Mesendoderm (in vitro differentiated cells): ENCODE results near the gene TRIM46.

Experiments
- DNase-seq: peaks from one replicate; pipeline ENCODE4 v3.0.0; 2013
- H2AK5ac ChIP-seq: 2 replicates; pipeline ENCODE4 v1.6.1; 2013; ENCODE audit warnings: low read length, inconsistent platforms
- H2BK120ac ChIP-seq: 2 replicates; pipeline ENCODE4 v1.6.1; 2013; ENCODE audit warnings: low read depth, mild to moderate bottlenecking, low read length, moderate library complexity, mixed read lengths
- H2BK15ac ChIP-seq: replicated peaks from 2 replicates; pipeline ENCODE4 v1.6.1; 2013; ENCODE audit warnings: low read depth, mild to moderate bottlenecking, moderate library complexity
- H2BK5ac ChIP-seq: 2 replicates; pipeline ENCODE4 v1.6.1; 2013; ENCODE audit warnings: low read length, inconsistent platforms
- H3K18ac ChIP-seq: 2 replicates; pipeline ENCODE4 v1.6.1; 2013; ENCODE audit warnings: mild to moderate bottlenecking, low read length, mixed read lengths
- H3K23ac ChIP-seq: one replicate; pipeline ENCODE4 v1.6.1; 2013; ENCODE audit warnings: low read length
- H3K27ac ChIP-seq: 2 replicates; pipeline ENCODE4 v1.5.1; 2013; ENCODE audit warnings: low read depth, mild to moderate bottlenecking, inconsistent platforms, low read length, moderate library complexity
- H3K27me3 ChIP-seq: 2 replicates; pipeline ENCODE4 v1.6.1; 2013; ENCODE audit warnings: low read length, control low read depth, mild to moderate bottlenecking, inconsistent platforms; ENCODE audit not compliant: insufficient read depth, poor library complexity
- H3K36me3 ChIP-seq: 2 replicates; pipeline ENCODE4 v1.6.1; 2013; ENCODE audit warnings: low read length, inconsistent platforms; ENCODE audit not compliant: control insufficient read depth, insufficient read depth
- H3K4ac ChIP-seq: one replicate; pipeline ENCODE4 v1.6.1; 2013; ENCODE audit warnings: low read depth, mild to moderate bottlenecking, low read length, moderate library complexity
- H3K4me1 ChIP-seq: 2 replicates; pipeline ENCODE4 v1.6.1; 2013; ENCODE audit warnings: low read depth, low read length, inconsistent platforms; ENCODE audit not compliant: control insufficient read depth
- H3K4me2 ChIP-seq: 2 replicates; pipeline ENCODE4 v1.6.1; 2013; ENCODE audit warnings: low read length
- H3K4me3 ChIP-seq: 2 replicates; pipeline ENCODE4 v1.5.1; 2013; ENCODE audit warnings: mild to moderate bottlenecking, low read length
- H3K56ac ChIP-seq: one replicate; pipeline ENCODE4 v1.6.1; 2013; ENCODE audit warnings: low read length
- H3K79me1 ChIP-seq: 2 replicates; pipeline ENCODE4 v1.6.1; 2013; ENCODE audit warnings: low read length, inconsistent platforms
- H3K79me2 ChIP-seq: 2 replicates; pipeline ENCODE4 v1.6.1; 2013; ENCODE audit warnings: mild to moderate bottlenecking, low read length; ENCODE audit not compliant: control insufficient read depth, insufficient read depth
- H3K9ac ChIP-seq: 2 replicates; pipeline ENCODE4 v1.6.1; 2013; ENCODE audit warnings: low read length, inconsistent platforms
- H4K5ac ChIP-seq: one replicate; pipeline ENCODE4 v1.6.1; 2013; ENCODE audit warnings: low read length
- H4K8ac ChIP-seq: one replicate; pipeline ENCODE4 v1.6.1; 2013; ENCODE audit warnings: low read depth, mild to moderate bottlenecking, control low read depth, low read length, moderate library complexity
- WGBS: extraction: QIAGEN DNeasy Blood & Tissue Kit; methylation state at CpG from one replicate; pipeline ENCODE4 v1.1.7; 2013; ENCODE audit warnings: low lambda C conversion rate, missing lambda C conversion rate; ENCODE audit not compliant: insufficient coverage; ENCODE audit errors: extremely low coverage; 5-methylcytosine and 5-hydroxymethylcytosine counted together

Gene TRIM46

DNA sequence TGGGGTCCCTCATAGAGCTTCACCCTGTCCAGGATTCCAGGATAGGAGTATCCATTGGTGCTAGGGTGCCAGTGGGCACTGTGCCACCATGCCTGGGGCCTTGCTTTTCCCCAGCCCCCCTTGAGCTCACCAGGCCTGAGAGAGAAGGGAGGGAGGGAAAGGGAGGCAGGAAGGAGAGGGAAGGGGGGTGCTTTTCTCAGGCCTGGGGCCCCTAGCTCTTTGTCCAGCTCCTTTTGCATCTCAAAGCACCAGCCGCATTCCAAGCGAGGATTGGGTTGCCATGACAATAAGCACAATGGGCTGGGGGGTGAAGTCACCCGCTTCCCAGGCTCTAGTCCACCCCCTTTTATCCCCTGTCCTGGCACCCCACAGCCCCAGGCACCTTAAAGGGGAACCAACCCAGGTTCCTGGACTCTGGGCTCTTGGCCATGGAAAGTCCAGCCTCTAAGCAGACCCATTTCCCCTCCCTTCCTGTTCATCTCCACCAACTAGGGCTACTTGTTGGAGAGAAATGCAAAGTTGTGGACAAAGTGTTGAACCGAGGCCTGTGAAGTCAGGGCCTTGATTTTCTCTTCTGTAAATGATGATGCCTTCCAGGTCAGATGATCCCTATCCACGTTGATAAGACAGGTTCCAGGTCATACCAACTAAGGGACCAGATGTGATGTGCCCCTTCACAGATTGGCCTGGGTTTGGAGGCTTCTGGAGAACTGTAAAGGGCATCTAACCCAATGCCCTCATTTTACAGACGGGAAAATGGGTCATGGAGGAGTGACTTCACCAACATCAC lies 22.6 kb downstream of the TRIM46 start:
- Histone ChIP-seq H3K4me1 (peaks cover 5% of the 10 kb centered on the region), H3K27ac (peak overlapping the region; percentile 30), H3K4ac (no peak overlapping the region), H4K8ac (no peak overlapping the region), H2AK5ac (no peak overlapping the region), H2BK15ac (no peak overlapping the region), H2BK5ac (no peak overlapping the region), H3K4me3 (no peak overlapping the region), H3K79me2 (peaks cover 13% of the 10 kb centered on the region), H3K79me1 (no peaks in the 10 kb centered on the region), H3K18ac (no peak overlapping the region), H3K9ac (peak overlapping the region; percentile 57), H3K27me3 (no peaks in the 10 kb centered on the region), H3K36me3 (peaks cover 1% of the 10 kb centered on the region), H2BK120ac (no peak overlapping the region), H3K56ac (peak overlapping the region; percentile 65), H4K5ac (no peak overlapping the region), H3K23ac (no peak overlapping the region), H3K4me2 (peak overlapping the region; percentile 57)
- peak; percentile 93 for DNase-seq
- no CpG with 5 or more reads among the region's 6 CpGs for WGBS

GRCh38 chr1:155196893-155197638 lies 23.4 kb downstream of the TRIM46 start:
- Histone ChIP-seq H3K79me1 (no peaks in the 10 kb centered on the region), H3K18ac (no peak overlapping the region), H2BK15ac (no peak overlapping the region), H3K4me3 (no peak overlapping the region), H3K4me2 (no peak overlapping the region), H2BK5ac (no peak overlapping the region), H3K4me1 (peaks cover 5% of the 10 kb centered on the region), H2BK120ac (no peak overlapping the region), H3K23ac (no peak overlapping the region), H3K79me2 (peaks cover 13% of the 10 kb centered on the region), H3K56ac (peak overlapping the region; percentile 45), H3K4ac (no peak overlapping the region), H3K27me3 (no peaks in the 10 kb centered on the region), H3K27ac (no peak overlapping the region), H3K9ac (peak overlapping the region; percentile 4), H3K36me3 (peaks cover 1% of the 10 kb centered on the region), H2AK5ac (no peak overlapping the region), H4K8ac (no peak overlapping the region), H4K5ac (no peak overlapping the region)
- WGBS = no CpG with 5 or more reads among the region's 20 CpGs
- DNase-seq = no peak

GRCh38 chr1:155197901-155198546 lies 24.4 kb downstream of the TRIM46 start:
- peaks cover 1% of the 10 kb centered on the region for H3K36me3 ChIP-seq

GRCh38 chr1:155198547-155198906 lies 24.9 kb downstream of the TRIM46 start:
- Histone ChIP-seq H3K27ac (no peak overlapping the region), H3K18ac (no peak overlapping the region), H3K23ac (no peak overlapping the region), H3K36me3 (peaks cover 1% of the 10 kb centered on the region), H3K79me1 (no peaks in the 10 kb centered on the region), H3K27me3 (no peaks in the 10 kb centered on the region), H3K9ac (no peak overlapping the region), H3K4me2 (no peak overlapping the region), H3K4me1 (peaks cover 5% of the 10 kb centered on the region), H4K8ac (no peak overlapping the region), H2BK120ac (no peak overlapping the region), H2BK15ac (no peak overlapping the region), H3K79me2 (peaks cover 13% of the 10 kb centered on the region), H2BK5ac (no peak overlapping the region), H3K4ac (no peak overlapping the region), H2AK5ac (no peak overlapping the region), H3K56ac (no peak overlapping the region), H3K4me3 (no peak overlapping the region), H4K5ac (no peak overlapping the region)
- no peak for DNase-seq
- WGBS = no CpG with 5 or more reads among the region's 3 CpGs

More at GRCh38 chr1:155197901-155198546, 24.4 kb downstream of the TRIM46 start:
- Histone ChIP-seq H2AK5ac (no peak overlapping the region), H3K23ac (no peak overlapping the region), H3K79me1 (no peaks in the 10 kb centered on the region), H3K4me1 (peaks cover 5% of the 10 kb centered on the region), H2BK120ac (no peak overlapping the region), H3K4me2 (no peak overlapping the region), H3K4me3 (no peak overlapping the region), H3K27ac (no peak overlapping the region), H2BK5ac (no peak overlapping the region), H3K9ac (no peak overlapping the region), H4K8ac (no peak overlapping the region), H3K18ac (no peak overlapping the region), H4K5ac (no peak overlapping the region), H3K56ac (no peak overlapping the region), H3K27me3 (no peaks in the 10 kb centered on the region), H3K79me2 (peaks cover 13% of the 10 kb centered on the region), H2BK15ac (no peak overlapping the region), H3K4ac (no peak overlapping the region)
- DNase-seq = no peak
- WGBS = no CpG with 5 or more reads among the region's 15 CpGs

DNA sequence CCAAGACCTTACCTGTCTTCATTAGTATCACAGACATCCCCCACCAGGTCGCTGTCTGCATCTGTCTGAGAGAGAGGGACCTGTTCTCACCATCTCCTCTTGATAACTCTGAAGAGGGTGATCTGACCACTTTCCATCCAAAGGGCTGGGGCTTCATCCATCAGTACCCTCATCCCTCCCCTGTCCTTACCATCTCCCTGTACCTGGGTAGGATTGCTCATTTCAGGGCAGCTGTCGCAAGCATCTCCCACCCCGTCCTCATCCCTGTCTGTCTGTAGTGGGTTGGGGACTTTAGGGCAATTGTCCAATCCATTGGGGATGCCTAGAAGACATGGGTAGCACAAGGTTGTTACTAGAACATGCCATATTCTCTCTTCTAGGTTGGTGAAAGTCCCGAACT lies 26.1 kb downstream of the TRIM46 start:
- Histone ChIP-seq H2BK120ac (no peak overlapping the region), H3K4me3 (no peak overlapping the region), H3K23ac (no peak overlapping the region), H3K79me2 (peaks cover 13% of the 10 kb centered on the region), H3K18ac (no peak overlapping the region), H4K5ac (no peak overlapping the region), H3K56ac (no peak overlapping the region), H2BK5ac (no peak overlapping the region), H3K79me1 (no peaks in the 10 kb centered on the region), H4K8ac (no peak overlapping the region), H2AK5ac (no peak overlapping the region), H3K27me3 (no peaks in the 10 kb centered on the region), H3K9ac (no peak overlapping the region), H3K4me1 (peaks cover 4% of the 10 kb centered on the region), H2BK15ac (no peak overlapping the region), H3K27ac (no peak overlapping the region), H3K36me3 (peaks cover 1% of the 10 kb centered on the region), H3K4ac (no peak overlapping the region), H3K4me2 (no peak overlapping the region)
- no peak for DNase-seq
- no CpG with 5 or more reads among the region's 4 CpGs for WGBS
